GM19351 (cell line): ENCODE measurements around the gene PDLIM7.

ENCODE experiments used
- ATAC-seq: cut with Tn5 transposase; IDR thresholded peaks from one replicate; pipeline ENCODE4 v1.9.1; 2021; ENCODE audit warnings: mild to moderate bottlenecking, moderate library complexity; ENCODE audit not compliant: unreplicated experiment

The PDLIM7 gene

DNA sequence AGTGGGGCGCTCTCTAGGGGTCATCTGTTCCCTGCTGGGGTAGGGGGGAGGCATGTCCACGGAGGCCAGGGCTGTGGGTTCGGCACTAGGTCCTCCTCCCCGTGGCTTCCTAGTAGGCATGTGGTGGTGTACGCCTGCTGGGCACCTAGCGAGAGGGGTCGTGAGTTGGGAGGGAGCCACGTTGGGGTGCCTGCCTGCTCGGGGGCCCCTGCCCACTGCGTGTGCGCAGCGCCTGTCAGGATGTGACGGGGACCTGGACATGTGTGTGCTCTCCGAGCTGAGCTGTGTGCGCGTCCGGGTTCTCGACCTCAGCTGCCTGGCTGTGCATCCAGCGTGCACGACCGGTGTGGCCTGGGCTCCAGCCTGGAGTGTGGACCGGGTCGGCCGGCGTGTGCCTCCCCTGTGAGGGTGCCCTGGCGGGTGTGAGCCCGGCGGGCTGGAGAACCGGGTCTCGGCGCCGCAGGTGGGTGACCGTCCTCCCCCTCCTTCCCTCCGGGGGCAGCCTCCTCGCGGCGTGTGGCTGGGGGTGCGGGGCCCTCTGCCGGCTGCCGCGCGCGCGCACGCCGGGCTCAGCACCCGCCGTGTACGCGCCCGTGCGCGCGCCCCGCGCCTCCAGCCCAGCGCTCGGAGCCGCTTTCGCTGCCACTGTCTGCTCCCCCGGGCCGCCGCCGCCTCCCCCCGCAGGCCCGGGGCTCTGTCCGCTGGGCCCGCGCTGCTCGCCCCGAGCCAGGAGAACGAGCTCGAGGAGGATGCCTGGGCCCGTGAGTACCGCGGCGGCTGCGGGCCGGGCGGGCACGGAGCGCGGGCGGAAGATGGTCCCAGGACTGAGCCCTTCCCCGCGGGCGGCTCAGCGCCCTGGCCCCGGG lies 51.0 kb downstream of the PDLIM7 start, which contains the start of gene PRR7:
Gene PRR7, plus strand, starts transcription at position 615 of the 866 bp plus-strand sequence. CDS start 8,254 bp downstream, outside the sequence.
- peak; percentile 51 for ATAC-seq

DNA sequence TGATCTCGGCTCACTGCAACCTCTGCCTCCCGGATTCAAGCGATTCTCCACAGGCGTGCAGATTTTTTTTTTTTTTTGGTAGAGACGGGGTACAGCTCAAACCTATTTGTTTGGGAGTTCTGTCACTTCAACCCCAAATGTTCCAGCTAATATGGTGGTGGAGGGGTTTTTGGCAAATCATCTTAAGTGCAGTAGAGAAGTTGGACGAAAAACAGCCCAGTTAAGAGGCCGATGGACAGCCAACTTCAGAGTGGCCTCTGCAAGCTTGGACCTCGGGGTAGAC lies 51.5 kb downstream of the PDLIM7 start:
- ATAC-seq = no peak

GRCh38 chr5:177445052-177445916 lies 52.1 kb downstream of the PDLIM7 start:
- no peak for ATAC-seq

DNA sequence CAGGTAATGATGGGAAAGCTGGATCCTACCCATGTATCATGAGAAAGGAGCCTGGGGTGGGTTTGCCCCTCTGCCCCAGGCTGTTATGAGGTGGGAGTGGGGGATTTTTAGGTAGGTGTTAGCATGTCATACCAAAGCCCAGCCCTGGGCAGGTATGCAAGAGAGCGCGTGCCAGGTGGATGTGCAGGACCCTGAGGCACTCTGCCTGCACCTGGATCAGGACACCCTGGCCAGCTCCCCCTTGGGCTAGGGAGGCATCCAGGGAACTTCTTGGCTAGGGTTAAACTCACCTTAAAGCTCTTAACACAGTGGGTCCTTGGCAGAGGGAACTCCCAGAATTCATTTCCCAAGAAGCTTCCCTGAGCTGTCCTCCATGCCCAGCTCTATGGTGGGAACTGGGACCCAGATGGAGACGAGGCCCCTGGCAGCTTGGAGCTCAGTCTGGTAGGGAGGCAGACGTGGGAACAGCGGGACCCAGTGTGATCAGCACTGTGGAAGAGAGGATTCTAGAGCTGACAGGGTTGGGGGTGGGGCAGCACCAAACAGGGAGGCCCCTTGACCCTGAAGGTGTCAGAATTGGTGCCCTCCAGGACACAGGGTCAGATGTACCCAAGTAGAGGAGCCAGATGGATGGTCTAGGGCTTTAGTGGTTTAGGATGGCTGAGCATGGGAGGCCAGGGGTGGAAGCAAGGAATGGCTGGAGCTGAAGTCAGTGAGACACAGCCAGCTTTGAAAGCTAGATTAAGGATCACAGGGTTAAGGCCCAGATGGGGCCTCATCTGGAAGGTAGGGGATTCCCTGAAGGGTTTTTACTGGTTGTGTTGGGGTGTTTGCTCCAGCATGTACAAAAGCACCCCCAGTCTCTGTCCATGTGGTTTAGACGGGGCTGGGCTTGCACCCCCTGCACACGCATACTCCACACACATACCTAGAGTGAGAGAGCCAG lies 53.0 kb downstream of the PDLIM7 start:
- no peak for ATAC-seq

- no peak for ATAC-seq
These were observed 54.0 kb downstream of the PDLIM7 start for GRCh38 chr5:177443144-177443983.

DNA sequence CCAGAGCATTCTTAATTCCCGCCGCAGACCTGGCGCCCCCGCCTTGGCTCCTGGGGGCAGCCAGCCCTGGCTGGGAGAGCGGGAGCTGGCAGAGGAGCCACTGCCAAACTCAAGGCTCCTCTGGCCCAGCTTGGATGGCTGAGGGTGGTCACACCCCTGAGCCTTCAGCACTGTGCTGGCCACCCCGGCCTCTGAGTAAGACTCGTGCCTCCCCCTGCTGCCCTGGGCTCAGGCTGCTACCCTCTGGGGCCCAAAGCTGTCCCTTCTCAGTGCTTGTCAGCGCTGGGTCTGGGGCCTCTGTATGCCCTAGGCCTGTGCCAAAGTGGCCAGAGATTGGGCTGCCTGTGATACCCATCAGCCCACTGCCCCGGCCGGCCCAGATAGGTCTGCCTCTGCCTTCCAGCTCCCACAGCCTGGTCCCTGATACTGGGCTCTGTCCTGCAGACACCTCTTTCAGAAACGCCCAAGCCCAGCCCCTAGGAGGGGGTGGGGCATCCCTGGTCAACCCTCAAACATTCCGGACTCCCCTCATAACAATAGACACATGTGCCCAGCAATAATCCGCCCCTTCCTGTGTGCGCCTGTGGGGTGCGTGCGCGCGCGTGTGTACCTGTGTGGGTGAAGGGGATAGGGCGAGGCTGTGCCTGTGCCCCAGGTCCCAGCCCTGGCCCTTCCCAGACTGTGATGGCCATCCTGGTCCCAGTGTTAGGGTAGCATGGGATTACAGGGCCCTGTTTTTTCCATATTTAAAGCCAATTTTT lies 55.2 kb downstream of the PDLIM7 start:
- no peak for ATAC-seq

GRCh38 chr5:177440990-177441780 lies 56.2 kb downstream of the PDLIM7 start:
- ATAC-seq = no peak

DNA sequence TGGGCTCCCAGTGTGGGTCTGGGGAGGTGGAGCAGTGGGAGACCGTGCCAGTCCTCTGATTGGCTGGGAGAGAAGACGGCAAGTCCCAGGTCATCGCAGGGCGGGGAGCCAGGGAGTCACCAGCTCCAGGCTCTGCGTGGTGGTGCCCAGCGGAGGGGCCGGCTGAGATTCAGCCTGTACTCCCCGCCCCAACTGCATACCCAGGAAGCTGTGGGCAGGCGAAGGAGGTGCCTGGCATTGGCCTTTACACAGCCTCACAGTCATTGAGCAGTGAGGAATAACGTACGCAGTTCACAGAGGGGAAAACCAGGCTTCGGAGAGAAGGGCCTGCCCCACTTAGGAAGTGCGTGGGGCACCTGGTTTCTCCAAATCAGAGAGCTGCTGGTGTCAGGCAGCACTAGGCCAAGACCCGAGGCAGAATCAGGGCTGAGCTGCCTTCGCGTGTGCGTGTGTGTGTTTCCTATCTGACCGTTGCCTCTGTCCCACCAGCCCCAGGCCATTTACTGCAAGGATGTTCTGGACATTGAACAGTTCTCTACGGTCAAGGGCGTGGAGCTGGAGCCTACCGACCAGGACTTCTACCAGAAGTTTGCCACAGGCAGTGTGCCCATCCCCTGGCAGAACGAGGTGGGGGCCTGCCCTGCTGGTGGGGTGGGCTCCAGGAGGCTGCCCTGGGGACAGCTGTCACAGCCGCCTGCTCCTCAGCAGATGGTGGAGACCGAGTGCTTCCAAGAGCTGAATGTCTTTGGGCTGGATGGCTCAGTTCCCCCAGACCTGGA lies 57.0 kb downstream of the PDLIM7 start:
- no peak for ATAC-seq

- no peak for ATAC-seq
These were observed 57.8 kb downstream of the PDLIM7 start for GRCh38 chr5:177439518-177440053.

DNA sequence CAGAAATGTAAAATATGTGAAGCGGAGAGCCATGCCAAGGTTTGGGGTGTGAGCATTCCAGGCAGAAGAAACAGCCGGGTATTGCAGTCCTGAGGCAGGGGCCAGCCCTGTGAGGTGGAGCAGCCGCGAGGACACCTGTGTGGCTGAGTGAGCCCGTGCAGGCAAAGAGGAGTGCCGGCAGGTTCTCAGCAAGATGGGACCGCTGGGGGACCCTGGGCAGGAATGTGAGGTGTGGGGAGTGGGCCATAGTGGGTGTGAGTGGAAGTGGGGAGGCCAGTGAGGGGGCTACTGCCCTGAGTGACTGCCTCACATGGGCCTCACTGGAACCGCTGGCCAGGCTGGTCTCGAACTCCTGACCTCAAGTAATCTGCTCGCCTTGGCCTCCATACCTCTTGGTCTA lies 58.9 kb downstream of the PDLIM7 start:
- ATAC-seq = no peak

GRCh38 chr5:177437623-177438022 lies 59.8 kb downstream of the PDLIM7 start:
- no peak for ATAC-seq

DNA sequence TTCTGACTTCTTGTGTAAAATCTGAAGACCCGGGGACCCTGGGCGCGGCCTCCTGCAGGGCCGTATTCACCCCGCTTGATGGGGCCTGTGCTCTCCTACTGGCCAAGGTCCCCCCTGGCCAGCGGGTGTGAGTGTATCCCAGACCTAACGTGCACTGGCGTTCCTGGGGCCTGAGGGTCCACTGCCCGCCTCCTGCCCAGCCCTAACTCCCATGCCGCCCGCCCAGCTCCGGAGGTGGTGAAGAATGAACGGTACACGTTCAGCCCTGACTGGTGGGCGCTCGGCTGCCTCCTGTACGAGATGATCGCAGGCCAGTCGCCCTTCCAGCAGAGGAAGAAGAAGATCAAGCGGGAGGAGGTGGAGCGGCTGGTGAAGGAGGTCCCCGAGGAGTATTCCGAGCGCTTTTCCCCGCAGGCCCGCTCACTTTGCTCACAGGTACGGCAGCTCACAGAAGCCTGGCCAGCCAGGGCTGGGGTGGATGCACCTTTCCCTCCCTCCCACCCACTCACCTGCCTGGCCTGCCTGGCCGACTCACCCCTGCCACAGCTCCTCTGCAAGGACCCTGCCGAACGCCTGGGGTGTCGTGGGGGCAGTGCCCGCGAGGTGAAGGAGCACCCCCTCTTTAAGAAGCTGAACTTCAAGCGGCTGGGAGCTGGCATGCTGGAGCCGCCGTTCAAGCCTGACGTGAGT lies 61.4 kb downstream of the PDLIM7 start:
- no peak for ATAC-seq

GRCh38 chr5:177434942-177435738 lies 62.3 kb downstream of the PDLIM7 start:
- ATAC-seq = no peak

- no peak for ATAC-seq
These were observed 63.0 kb downstream of the PDLIM7 start for GRCh38 chr5:177434437-177434836.

GRCh38 chr5:177433658-177434217 lies 63.7 kb downstream of the PDLIM7 start:
- ATAC-seq = no peak
